K562 (cell line): ENCODE data around the gene DBNDD1. TPM values are rescaled to one million over a fixed set of nuclear protein-coding genes. Genes with fewer than 3 reads are reported as not detected.

Source experiments
- BDP1 ChIP-seq: IDR thresholded peaks from 3 replicates; pipeline ENCODE4 v1.6.1; 2011; ENCODE audit not compliant: insufficient read length, insufficient read depth
- HNRNPL ChIP-seq: fragments of 200-400 bp; formaldehyde crosslinking; IDR thresholded peaks from 2 replicates; pipeline ENCODE4 v1.6.1; 2017; ENCODE audit warnings: low read depth, mild to moderate bottlenecking, low read length
- HOXB6 ChIP-seq: fragments of 250-450 bp; sonication (Bioruptor Pico); IDR thresholded peaks from 2 replicates; pipeline ENCODE4 v1.5.1; 2022; ENCODE audit warnings: mild to moderate bottlenecking, borderline replicate concordance
- KDM5B ChIP-seq: fragments of 200-600 bp; sonication (generic); IDR thresholded peaks from 2 replicates; pipeline ENCODE4 v1.6.1; 2012; ENCODE audit warnings: low read depth, mild to moderate bottlenecking, moderate library complexity, low read length, control low read depth, inconsistent platforms; ENCODE audit not compliant: insufficient replicate concordance
- NR2C1 ChIP-seq, 2 experiments: fragments of 450-650 bp; IDR thresholded peaks; 2 replicates each; pipeline ENCODE4 v1.6.1; 2017; ENCODE audit warnings: mild to moderate bottlenecking in 2 of 2, antibody characterized with exemption in 1 of 2, inconsistent platforms in 1 of 2, missing compliant biosample characterization in 1 of 2, missing genetic modification characterization in 1 of 2
- RBM39 ChIP-seq: fragments of 200-400 bp; formaldehyde crosslinking; optimal IDR thresholded peaks from 2 replicates; pipeline ENCODE3; 2018; ENCODE audit warnings: low read depth, low read length
- SIN3B ChIP-seq: fragments of 450-650 bp; IDR thresholded peaks from 2 replicates; pipeline ENCODE4 v1.6.1; 2017; ENCODE audit warnings: low read depth, mild to moderate bottlenecking, moderate library complexity
- ZFP36 ChIP-seq: fragments of 150-350 bp; IDR thresholded peaks from 2 replicates; pipeline ENCODE4 v1.6.1; 2018; ENCODE audit warnings: low read length, low read depth; ENCODE audit not compliant: partially characterized antibody
- ZFPM2 ChIP-seq: fragments of 250-450 bp; sonication (Bioruptor Pico); IDR thresholded peaks from 2 replicates; pipeline ENCODE4 v1.5.1; 2022; ENCODE audit warnings: mild to moderate bottlenecking
- ZNF174 ChIP-seq: fragments of 250-450 bp; sonication (Bioruptor Pico); IDR thresholded peaks from 2 replicates; pipeline ENCODE4 v1.4.0; 2020; ENCODE audit warnings: mild to moderate bottlenecking
- ZNF282 ChIP-seq: sonication (generic); formaldehyde crosslinking; IDR thresholded peaks from 2 replicates; pipeline ENCODE4 v1.8.1; 2023; ENCODE audit warnings: missing genetic modification reagents
- ZNF324 ChIP-seq: fragments of 250-450 bp; sonication (Bioruptor Pico); IDR thresholded peaks from 2 replicates; pipeline ENCODE4 v1.4.0; 2020; ENCODE audit warnings: mild to moderate bottlenecking
- ZNF586 ChIP-seq: fragments of 450-650 bp; formaldehyde crosslinking; conservative IDR thresholded peaks from 2 replicates; pipeline ENCODE4 v1.4.0; 2020; ENCODE audit warnings: mild to moderate bottlenecking, moderate library complexity
- polyA plus RNA-seq, 8 experiments: library from polyadenylated mRNA; depleted of rRNA in 4 of 8; stranded (reverse) in 5 of 8; unstranded in 3 of 8; fragments of >200 nt; fragmentation: Nextera tagmentation in 2 of 8; fragmentation: Illumina TruSeq in 1 of 8; extraction: Ambion mirVana in 2 of 8; extraction: Trizol in 1 of 8; gene quantifications; 2 replicates each; pipeline versions ENCODE4 v1.2.1 to v1.2.3, GENCODE V29; 2011 to 2014; ENCODE audit warnings: inconsistent platforms in 1 of 8, missing spikeins in 1 of 8
- total RNA-seq, 7 experiments: library from RNA; depleted of rRNA in 6 of 7; stranded (reverse); fragments of >200 nt in 6 of 7; fragmentation: Illumina TruSeq in 2 of 7; extraction: Trizol in 2 of 7; gene quantifications; 2 replicates each; pipeline versions ENCODE4 v1.2.1 to v1.2.3, GENCODE V29; 2011 to 2021; ENCODE audit warnings: low replicate concordance in 1 of 7
- TF ChIP-seq, protein P1 (sequence below): fragments of 450-650 bp; IDR thresholded peaks from 2 replicates; pipeline ENCODE4 v1.7.1; 2018; ENCODE audit warnings: mild to moderate bottlenecking, low read depth; ENCODE audit not compliant: partially characterized antibody
- TF ChIP-seq, protein P2 (sequence below), 2 experiments: fragments of 450-650 bp; IDR thresholded peaks; 2 replicates each; pipeline ENCODE4 v1.6.1; 2016; ENCODE audit warnings: mild to moderate bottlenecking in 2 of 2, borderline replicate concordance in 1 of 2, low read depth in 1 of 2, moderate library complexity in 1 of 2
- TF ChIP-seq, protein P3 (sequence below): fragments of 250-450 bp; sonication (Bioruptor Pico); IDR thresholded peaks from 2 replicates; pipeline ENCODE4 v1.5.0; 2021

The DBNDD1 gene
- total and polyA plus RNA-seq, 9 of the 15 experiments (the other 6 are each of a cell fraction or from before 2014, with no cell fraction given), result 0.55 to 13.0 (median 5.8) TPM

DNA sequence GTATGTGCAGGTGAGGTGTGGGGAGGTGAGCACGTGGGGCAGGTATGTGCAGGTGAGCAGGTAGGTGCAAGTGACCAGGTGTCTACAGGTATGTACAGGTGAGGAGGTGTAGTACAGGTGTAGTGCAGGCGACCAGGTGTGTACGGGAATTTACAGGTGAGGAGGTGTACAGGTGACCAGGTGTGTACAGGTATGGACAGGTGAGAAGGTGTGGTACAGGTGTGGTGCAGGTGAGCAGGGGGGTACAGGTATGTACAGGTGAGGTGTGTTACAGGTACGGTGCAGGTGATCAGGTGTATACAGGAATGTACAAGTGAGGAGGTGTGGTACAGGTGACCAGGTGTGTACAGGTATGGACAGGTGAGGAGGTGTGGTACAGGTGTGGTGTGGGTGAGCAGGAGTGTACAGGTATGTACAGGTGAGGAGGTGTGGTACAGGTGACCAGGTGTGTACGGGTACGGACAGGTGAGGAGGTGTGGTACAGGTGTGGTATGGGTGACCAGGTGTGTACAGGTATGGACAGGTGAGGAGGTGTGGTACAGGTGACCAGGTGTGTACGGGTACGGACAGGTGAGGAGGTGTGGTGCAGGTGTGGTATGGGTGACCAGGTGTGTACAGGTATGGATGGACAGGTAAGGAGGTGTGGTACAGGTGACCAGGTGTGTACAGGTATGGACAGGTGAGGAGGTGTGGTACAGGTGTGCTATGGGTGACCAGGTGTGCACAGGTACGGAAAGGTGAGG is 12.8 kb upstream of the DBNDD1 start (continued):
- TF ChIP-seq, protein P1, sequence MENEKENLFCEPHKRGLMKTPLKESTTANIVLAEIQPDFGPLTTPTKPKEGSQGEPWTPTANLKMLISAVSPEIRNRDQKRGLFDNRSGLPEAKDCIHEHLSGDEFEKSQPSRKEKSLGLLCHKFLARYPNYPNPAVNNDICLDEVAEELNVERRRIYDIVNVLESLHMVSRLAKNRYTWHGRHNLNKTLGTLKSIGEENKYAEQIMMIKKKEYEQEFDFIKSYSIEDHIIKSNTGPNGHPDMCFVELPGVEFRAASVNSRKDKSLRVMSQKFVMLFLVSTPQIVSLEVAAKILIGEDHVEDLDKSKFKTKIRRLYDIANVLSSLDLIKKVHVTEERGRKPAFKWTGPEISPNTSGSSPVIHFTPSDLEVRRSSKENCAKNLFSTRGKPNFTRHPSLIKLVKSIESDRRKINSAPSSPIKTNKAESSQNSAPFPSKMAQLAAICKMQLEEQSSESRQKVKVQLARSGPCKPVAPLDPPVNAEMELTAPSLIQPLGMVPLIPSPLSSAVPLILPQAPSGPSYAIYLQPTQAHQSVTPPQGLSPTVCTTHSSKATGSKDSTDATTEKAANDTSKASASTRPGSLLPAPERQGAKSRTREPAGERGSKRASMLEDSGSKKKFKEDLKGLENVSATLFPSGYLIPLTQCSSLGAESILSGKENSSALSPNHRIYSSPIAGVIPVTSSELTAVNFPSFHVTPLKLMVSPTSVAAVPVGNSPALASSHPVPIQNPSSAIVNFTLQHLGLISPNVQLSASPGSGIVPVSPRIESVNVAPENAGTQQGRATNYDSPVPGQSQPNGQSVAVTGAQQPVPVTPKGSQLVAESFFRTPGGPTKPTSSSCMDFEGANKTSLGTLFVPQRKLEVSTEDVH, result no peak
- TF ChIP-seq, protein P2, sequence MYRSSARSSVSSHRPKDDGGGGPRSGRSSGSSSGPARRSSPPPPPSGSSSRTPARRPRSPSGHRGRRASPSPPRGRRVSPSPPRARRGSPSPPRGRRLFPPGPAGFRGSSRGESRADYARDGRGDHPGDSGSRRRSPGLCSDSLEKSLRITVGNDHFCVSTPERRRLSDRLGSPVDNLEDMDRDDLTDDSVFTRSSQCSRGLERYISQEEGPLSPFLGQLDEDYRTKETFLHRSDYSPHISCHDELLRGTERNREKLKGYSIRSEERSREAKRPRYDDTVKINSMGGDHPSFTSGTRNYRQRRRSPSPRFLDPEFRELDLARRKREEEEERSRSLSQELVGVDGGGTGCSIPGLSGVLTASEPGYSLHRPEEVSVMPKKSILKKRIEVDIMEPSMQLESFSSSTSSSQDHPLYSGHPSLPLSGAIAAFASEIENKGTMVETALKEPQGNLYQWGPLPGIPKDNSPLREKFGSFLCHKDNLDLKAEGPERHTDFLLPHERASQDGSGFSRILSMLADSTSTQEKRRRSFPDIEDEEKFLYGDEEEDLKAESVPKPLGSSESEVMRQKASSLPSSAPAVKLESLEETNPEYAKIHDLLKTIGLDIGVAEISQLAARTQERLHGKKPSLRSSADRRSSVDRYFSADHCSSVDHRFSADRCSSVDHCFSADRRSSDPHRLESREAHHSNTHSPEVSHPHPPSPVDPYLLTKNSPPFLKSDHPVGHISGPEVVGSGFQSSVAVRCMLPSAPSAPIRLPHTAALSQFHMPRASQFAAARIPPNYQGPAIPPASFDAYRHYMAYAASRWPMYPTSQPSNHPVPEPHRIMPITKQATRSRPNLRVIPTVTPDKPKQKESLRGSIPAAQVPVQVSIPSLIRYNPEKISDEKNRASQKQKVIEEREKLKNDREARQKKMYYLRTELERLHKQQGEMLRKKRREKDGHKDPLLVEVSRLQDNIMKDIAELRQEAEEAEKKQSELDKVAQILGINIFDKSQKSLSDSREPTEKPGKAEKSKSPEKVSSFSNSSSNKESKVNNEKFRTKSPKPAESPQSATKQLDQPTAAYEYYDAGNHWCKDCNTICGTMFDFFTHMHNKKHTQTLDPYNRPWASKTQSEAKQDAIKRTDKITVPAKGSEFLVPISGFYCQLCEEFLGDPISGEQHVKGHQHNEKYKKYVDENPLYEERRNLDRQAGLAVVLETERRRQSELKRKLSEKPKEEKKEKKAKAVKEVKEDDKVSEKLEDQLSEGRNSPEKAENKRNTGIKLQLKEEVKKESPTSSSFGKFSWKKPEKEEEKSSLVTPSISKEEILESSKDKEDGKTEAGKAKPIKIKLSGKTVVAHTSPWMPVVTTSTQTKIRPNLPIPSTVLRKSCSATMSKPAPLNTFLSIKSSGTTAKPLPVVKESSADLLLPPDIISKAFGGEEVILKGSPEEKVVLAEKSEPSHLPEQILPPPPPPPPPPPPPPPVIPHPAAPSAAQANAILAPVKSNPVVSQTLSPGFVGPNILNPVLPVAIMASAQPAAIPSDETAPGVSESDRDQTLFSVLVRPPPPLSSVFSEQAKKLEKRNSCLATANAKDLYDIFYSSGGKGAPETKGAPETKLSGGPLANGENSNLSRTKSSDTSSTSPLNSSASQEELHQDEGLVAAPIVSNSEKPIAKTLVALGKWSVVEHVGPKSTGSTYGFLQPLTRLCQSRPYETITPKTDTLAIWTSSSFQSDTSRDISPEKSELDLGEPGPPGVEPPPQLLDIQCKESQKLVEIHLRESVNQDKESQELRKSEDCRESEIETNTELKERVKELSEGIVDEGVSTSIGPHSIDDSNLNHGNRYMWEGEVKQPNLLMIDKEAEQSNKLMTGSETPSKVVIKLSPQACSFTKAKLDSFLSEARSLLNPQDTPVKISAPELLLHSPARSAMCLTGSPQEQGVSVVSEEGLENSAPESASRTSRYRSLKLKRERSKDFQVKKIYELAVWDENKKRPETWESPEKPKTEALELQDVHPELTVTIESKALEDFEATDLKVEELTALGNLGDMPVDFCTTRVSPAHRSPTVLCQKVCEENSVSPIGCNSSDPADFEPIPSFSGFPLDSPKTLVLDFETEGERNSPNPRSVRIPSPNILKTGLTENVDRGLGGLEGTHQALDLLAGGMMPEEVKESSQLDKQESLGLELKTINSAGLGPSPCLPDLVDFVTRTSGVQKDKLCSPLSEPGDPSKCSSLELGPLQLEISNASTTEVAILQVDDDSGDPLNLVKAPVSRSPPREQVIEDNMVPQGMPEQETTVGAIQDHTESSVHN (IDR thresholded peaks at IDR 0.05; ENCODE audit: borderline replicate concordance in 1 of 2, low read depth in 1 of 2), result no peak
- no peak for TF ChIP-seq SIN3B
- TF ChIP-seq ZNF586 (CRISPR knock-in tag), result no peak
- TF ChIP-seq HNRNPL, result no peak
- TF ChIP-seq ZNF282, result no peak
- TF ChIP-seq ZNF174 (CRISPR knock-in tag), result no peak
- TF ChIP-seq NR2C1 (IDR thresholded peaks at IDR 0.05), result no peak
- TF ChIP-seq NR2C1 (tag; IDR thresholded peaks at IDR 0.05), result no peak
- no peak for TF ChIP-seq HOXB6 (CRISPR knock-in tag)
- no peak for TF ChIP-seq KDM5B
- no peak for TF ChIP-seq BDP1
- TF ChIP-seq ZFP36, result no peak
- no peak for TF ChIP-seq ZFPM2
- TF ChIP-seq ZNF324, result no peak
- no peak for TF ChIP-seq RBM39
- TF ChIP-seq, protein P3, sequence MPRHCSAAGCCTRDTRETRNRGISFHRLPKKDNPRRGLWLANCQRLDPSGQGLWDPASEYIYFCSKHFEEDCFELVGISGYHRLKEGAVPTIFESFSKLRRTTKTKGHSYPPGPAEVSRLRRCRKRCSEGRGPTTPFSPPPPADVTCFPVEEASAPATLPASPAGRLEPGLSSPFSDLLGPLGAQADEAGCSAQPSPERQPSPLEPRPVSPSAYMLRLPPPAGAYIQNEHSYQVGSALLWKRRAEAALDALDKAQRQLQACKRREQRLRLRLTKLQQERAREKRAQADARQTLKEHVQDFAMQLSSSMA (CRISPR knock-in tag), result no peak
